A549 (cell line): ENCODE results near the gene ATP9B. TPM values are rescaled to one million over a fixed set of nuclear protein-coding genes. Genes with fewer than 3 reads are reported as not detected.

Source experiments
- ATAC-seq, 2 experiments: fragments of 200-7000 bp in 1 of 2; fragments of >200 bp in 1 of 2; cut with Nextera tagmentation in 1 of 2; cut with Tn5 transposase in 1 of 2; 3 replicates each; pipeline versions ENCODE4 v1.8.0 to v1.9.1; 2018 to 2020; ENCODE audit warnings: mild to moderate bottlenecking in 1 of 2, moderate library complexity in 1 of 2
- CTCF ChIA-PET: fragments of 300-600 bp; sonication (Branson Sonifier 250); formaldehyde crosslinking; extraction: SDS; loops from one replicate; lab custom pipeline; 2021; ENCODE audit warnings: antibody characterized with exemption, inconsistent platforms; lab: Yijun Ruan, JAX
- POLR2A ChIA-PET: fragments of 350-600 bp; formaldehyde crosslinking; extraction: SDS; loops from one replicate; lab custom pipeline; 2021; ENCODE audit warnings: antibody characterized with exemption, inconsistent platforms; lab: Yijun Ruan, JAX
- DNase-seq, 2 experiments: peaks; one replicate each; pipeline versions ENCODE4 v3.0.0 to v3.0.0-alpha.2; 2011 to 2016; ENCODE audit warnings: low read depth in 1 of 2, low spot score in 1 of 2
- FAIRE-seq: peaks from 2 replicates; lab custom pipeline; 2011; peaks lifted over from hg19 to GRCh38; lab: Jason Lieb, UNC
- H3K27ac ChIP-seq, 2 experiments: fragments of >200 bp; sonication (Bioruptor Twin); formaldehyde crosslinking; 3 replicates each; pipeline ENCODE4 v1.5.1; 2016 to 2017
- H3K4me1 ChIP-seq: fragments of >200 bp; sonication (Bioruptor Twin); formaldehyde crosslinking; 3 replicates; pipeline ENCODE4 v1.6.1; 2016
- H3K4me2 ChIP-seq: fragments of >200 bp; sonication (Bioruptor Twin); formaldehyde crosslinking; 3 replicates; pipeline ENCODE4 v1.6.1; 2016
- H3K4me3 ChIP-seq: fragments of >200 bp; sonication (Bioruptor Twin); formaldehyde crosslinking; 3 replicates; pipeline ENCODE4 v1.5.1; 2016
- H3K9me3 ChIP-seq: fragments of >200 bp; sonication (Bioruptor Twin); formaldehyde crosslinking; 3 replicates; pipeline ENCODE4 v1.6.1; 2016
- ESRRA ChIP-seq: fragments of 150-350 bp; IDR thresholded peaks from 2 replicates; pipeline ENCODE4 v1.6.1; 2014; ENCODE audit warnings: mild to moderate bottlenecking, low read length, borderline replicate concordance
- FOSL2 ChIP-seq, 2 experiments: fragments of 450-650 bp in 1 of 2; fragments of >200 bp in 1 of 2; sonication (Bioruptor Twin) in 1 of 2; formaldehyde crosslinking; IDR thresholded peaks; 2 replicates each; pipeline versions ENCODE4 v1.5.0 to v1.6.1; 2016 to 2020; ENCODE audit warnings: mild to moderate bottlenecking in 1 of 2, moderate library complexity in 1 of 2
- FOXS1 ChIP-seq: fragments of 250-450 bp; sonication (Bioruptor Pico); IDR thresholded peaks from 2 replicates; pipeline ENCODE4 v1.5.0; 2020; ENCODE audit warnings: mild to moderate bottlenecking, moderate library complexity
- HMGXB4 ChIP-seq: fragments of 250-450 bp; sonication (Bioruptor Pico); IDR thresholded peaks from 2 replicates; pipeline ENCODE4 v1.5.0; 2021; ENCODE audit warnings: mild to moderate bottlenecking, moderate library complexity, borderline replicate concordance
- KDM5A ChIP-seq: fragments of 200-600 bp; sonication (generic); IDR thresholded peaks from 2 replicates; pipeline ENCODE4 v1.6.1; 2016; ENCODE audit warnings: antibody characterized with exemption, mild to moderate bottlenecking
- MAFK ChIP-seq: fragments of 450-650 bp; IDR thresholded peaks from 2 replicates; pipeline ENCODE4 v1.6.1; 2014; ENCODE audit not compliant: partially characterized antibody
- MYC ChIP-seq: IDR thresholded peaks from 2 replicates; pipeline ENCODE4 v1.6.1; 2012; ENCODE audit warnings: mild to moderate bottlenecking, inconsistent platforms, low read length, improper control_type of control experiment, borderline replicate concordance
- NFE2L2 ChIP-seq: fragments of 150-350 bp; conservative IDR thresholded peaks from 2 replicates; pipeline ENCODE4 v1.6.1; 2014; ENCODE audit warnings: low read length
- PBX3 ChIP-seq: IDR thresholded peaks from 2 replicates; pipeline ENCODE4 v1.6.1; 2012
- POLR2A ChIP-seq: IDR thresholded peaks from 2 replicates; pipeline ENCODE4 v1.6.1; 2012; ENCODE audit warnings: mild to moderate bottlenecking, low read length
- RAD21 ChIP-seq, 2 experiments: fragments of >200 bp in 1 of 2; sonication (Bioruptor Twin) in 1 of 2; formaldehyde crosslinking in 1 of 2; IDR thresholded peaks in 1 of 2; conservative IDR thresholded peaks in 1 of 2; 2 replicates in 1 of 2; 3 replicates in 1 of 2; pipeline ENCODE4 v1.6.1; 2012 to 2018; ENCODE audit warnings: inconsistent platforms in 1 of 2
- RARB ChIP-seq: fragments of 250-450 bp; sonication (Bioruptor Pico); IDR thresholded peaks from 2 replicates; pipeline ENCODE4 v1.8.0; 2021; ENCODE audit warnings: mild to moderate bottlenecking, moderate library complexity
- RNF2 ChIP-seq: fragments of 200-600 bp; sonication (generic); IDR thresholded peaks from 2 replicates; pipeline ENCODE4 v1.6.1; 2016; ENCODE audit warnings: low read depth, mild to moderate bottlenecking, antibody characterized with exemption, moderate library complexity, borderline replicate concordance
- SMC3 ChIP-seq: fragments of >200 bp; sonication (Bioruptor Twin); formaldehyde crosslinking; IDR thresholded peaks from 3 replicates; pipeline ENCODE4 v1.6.1; 2018; ENCODE audit warnings: inconsistent platforms
- SREBF2 ChIP-seq: fragments of 450-650 bp; IDR thresholded peaks from 2 replicates; pipeline ENCODE4 v1.6.1; 2014; ENCODE audit warnings: mild to moderate bottlenecking, moderate library complexity
- TP53 ChIP-seq: fragments of 250-450 bp; sonication (Bioruptor Pico); IDR thresholded peaks from 2 replicates; pipeline ENCODE4 v1.5.0; 2021; ENCODE audit warnings: mild to moderate bottlenecking, moderate library complexity
- ZC3H11A ChIP-seq: fragments of 450-650 bp; IDR thresholded peaks from 2 replicates; pipeline ENCODE4 v1.6.1; 2014; ENCODE audit warnings: antibody characterized with exemption, mild to moderate bottlenecking
- ZFP36 ChIP-seq: fragments of 450-650 bp; IDR thresholded peaks from 2 replicates; pipeline ENCODE4 v1.6.1; 2014; ENCODE audit warnings: borderline replicate concordance; ENCODE audit not compliant: partially characterized antibody
- WGBS: methylation state at CpG from one replicate; pipeline ENCODE4 v1.1.6; 2017; ENCODE audit errors: missing lambda C conversion rate; 5-methylcytosine and 5-hydroxymethylcytosine counted together
- polyA plus RNA-seq, 4 experiments: library from polyadenylated mRNA; depleted of rRNA in 3 of 4; stranded (reverse); fragments of >200 nt; fragmentation: RNase III in 1 of 4; extraction: RNeasy Plus Mini Kit Qiagen cat#74134 plus additional on column Dnase treatment in 1 of 4; gene quantifications; 2 replicates in 3 of 4; 3 replicates in 1 of 4; pipeline ENCODE4 v1.2.3, GENCODE V29; 2011 to 2017
- TF ChIP-seq, protein P1 (sequence below): fragments of >200 bp; sonication (Bioruptor Twin); formaldehyde crosslinking; IDR thresholded peaks from 3 replicates; pipeline ENCODE4 v1.5.1; 2016

Gene ATP9B
- polyA plus RNA-seq, 2 of the 4 experiments (the other 2 are of a cell fraction) = 22.6 to 35.7 TPM

DNA sequence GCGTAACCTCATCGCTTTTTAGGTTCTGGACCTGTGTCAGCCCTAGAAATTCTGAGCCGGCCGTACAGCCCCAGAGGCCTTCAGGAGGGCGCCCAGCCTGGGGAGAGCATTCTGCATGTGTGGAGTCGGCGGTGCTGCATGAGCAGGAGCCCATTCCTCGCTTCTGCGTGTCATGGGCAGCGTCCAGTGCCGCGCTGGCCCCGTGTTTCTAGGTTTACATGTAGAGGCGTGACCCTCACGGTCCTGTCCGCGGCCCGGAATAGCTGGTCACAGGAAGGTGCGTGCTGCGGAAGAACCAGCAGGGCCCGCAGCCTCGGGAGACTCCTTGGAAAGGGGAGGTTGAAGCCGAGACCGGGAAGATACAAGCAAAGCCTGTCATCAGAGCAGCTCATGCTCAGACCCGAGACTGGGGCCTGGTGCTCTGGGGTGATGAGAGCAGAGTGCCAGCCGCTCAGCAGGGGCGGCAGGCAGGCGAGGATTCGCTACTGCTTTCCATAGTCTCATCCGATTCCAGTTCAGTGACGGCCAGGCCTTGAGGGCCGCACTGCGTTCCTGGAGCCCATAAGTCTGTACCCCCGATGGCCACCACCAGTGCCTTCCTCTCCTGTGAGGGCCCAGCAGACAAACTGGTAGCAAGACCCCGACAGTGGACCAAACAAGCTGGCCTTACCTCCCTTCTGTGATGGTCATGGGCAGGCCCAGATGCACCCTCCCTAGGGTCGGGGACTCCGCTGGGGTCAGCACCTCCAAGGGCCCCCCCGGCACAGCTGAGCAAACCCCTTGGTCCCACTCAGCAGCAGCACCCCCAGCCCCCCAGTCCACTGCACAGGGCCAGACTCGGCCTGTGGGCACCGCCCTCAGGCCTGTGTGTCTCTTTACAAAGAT lies 311.0 kb downstream of the ATP9B start:
- DNase-seq = no peak
- no peak for TF ChIP-seq ZC3H11A
- Histone ChIP-seq H3K9me3 (no peaks in the 10 kb centered on the region), H3K4me2 (no peak overlapping the region), H3K27ac (no peak overlapping the region), H3K4me1 (no peaks in the 10 kb centered on the region), H3K4me3 (no peak overlapping the region)
- WGBS = 87% methylated on average over 34 of the region's 40 CpGs
- no peak for FAIRE-seq
- ATAC-seq = peak; percentile 8 to 26; a peak in 3 of 6 replicates
- CTCF ChIA-PET = interaction anchor here (0.9 to 11.7 kb wide), 24 partner anchors 9 to 644 kb away, joined by 3 to 144 read pairs (median 4); partner anchors contain the start of gene NFATC1
- POLR2A ChIA-PET = interaction anchor here (1.1 kb wide), 1 partner anchor 13 kb away, joined by 3 read pairs; no protein-coding TSS in a partner anchor

GRCh38 chr18:79380816-79381806 lies 311.9 kb downstream of the ATP9B start:
- WGBS = 48% methylated on average over 18 of the region's 30 CpGs
- ChIA-PET CTCF (interaction anchor here (0.6 to 11.7 kb wide), 20 partner anchors 8 to 644 kb away, joined by 3 to 144 read pairs (median 5); partner anchors contain the start of gene NFATC1), POLR2A (interaction anchor here (1.1 kb wide), 1 partner anchor 12 kb away, joined by 3 read pairs; no protein-coding TSS in a partner anchor)
- ATAC-seq (peak; percentile 62 to 82; a peak in 3 of 6 replicates), DNase-seq (peak; percentile 29 to 50), FAIRE-seq (no peak)
- Histone ChIP-seq H3K4me1 (no peaks in the 10 kb centered on the region), H3K9me3 (no peaks in the 10 kb centered on the region), H3K4me3 (no peak overlapping the region), H3K4me2 (no peak overlapping the region), H3K27ac (no peak overlapping the region)
- TF ChIP-seq, protein P1, sequence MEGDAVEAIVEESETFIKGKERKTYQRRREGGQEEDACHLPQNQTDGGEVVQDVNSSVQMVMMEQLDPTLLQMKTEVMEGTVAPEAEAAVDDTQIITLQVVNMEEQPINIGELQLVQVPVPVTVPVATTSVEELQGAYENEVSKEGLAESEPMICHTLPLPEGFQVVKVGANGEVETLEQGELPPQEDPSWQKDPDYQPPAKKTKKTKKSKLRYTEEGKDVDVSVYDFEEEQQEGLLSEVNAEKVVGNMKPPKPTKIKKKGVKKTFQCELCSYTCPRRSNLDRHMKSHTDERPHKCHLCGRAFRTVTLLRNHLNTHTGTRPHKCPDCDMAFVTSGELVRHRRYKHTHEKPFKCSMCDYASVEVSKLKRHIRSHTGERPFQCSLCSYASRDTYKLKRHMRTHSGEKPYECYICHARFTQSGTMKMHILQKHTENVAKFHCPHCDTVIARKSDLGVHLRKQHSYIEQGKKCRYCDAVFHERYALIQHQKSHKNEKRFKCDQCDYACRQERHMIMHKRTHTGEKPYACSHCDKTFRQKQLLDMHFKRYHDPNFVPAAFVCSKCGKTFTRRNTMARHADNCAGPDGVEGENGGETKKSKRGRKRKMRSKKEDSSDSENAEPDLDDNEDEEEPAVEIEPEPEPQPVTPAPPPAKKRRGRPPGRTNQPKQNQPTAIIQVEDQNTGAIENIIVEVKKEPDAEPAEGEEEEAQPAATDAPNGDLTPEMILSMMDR = peak; percentile 65
- TF ChIP-seq RNF2 = no peak
- no peak for TF ChIP-seq PBX3
- TF ChIP-seq FOXS1 (CRISPR knock-in tag) = no peak
- no peak for TF ChIP-seq HMGXB4 (CRISPR knock-in tag)
- no peak for TF ChIP-seq TP53 (CRISPR knock-in tag)
- TF ChIP-seq MAFK = no peak
- peak; percentile 79 to 83 for TF ChIP-seq RAD21 (conservative IDR thresholded peaks at IDR 0.05 in 1 of 2, IDR thresholded peaks at IDR 0.05 in 1 of 2)
- TF ChIP-seq SREBF2 = no peak
- TF ChIP-seq KDM5A = no peak
- TF ChIP-seq NFE2L2 = no peak
- peak; percentile 66 for TF ChIP-seq SMC3
- TF ChIP-seq ESRRA = no peak
- TF ChIP-seq MYC = no peak
- no peak for TF ChIP-seq FOSL2 (IDR thresholded peaks at IDR 0.05)
- no peak for TF ChIP-seq FOSL2 (CRISPR knock-in tag; IDR thresholded peaks at IDR 0.05)
- TF ChIP-seq ZFP36 = no peak
- no peak for TF ChIP-seq POLR2A
- no peak for TF ChIP-seq RARB
